ENCODE measurements around the gene RIMBP2.

The RIMBP2 gene

DNA sequence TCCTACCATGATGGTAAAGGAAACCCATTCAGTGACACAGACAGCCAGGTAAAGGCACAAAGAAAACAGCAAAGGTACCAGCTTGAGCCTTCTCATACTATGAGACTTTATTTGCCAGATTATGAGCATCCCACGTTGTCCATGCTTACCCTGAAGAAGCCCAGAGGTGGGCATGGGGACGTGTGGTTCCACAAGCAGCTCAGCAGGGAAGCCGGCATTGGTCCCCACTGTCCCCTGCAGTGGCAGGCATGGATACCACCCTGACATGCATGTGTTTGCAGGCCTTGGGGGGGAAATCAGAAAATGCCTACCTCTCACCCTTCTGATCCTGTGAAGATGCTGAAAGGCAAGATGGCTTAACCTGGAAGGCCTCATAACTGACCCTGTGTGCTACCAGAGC lies 195.3 kb downstream of the RIMBP2 start:
- TF ChIP-seq, protein P1, sequence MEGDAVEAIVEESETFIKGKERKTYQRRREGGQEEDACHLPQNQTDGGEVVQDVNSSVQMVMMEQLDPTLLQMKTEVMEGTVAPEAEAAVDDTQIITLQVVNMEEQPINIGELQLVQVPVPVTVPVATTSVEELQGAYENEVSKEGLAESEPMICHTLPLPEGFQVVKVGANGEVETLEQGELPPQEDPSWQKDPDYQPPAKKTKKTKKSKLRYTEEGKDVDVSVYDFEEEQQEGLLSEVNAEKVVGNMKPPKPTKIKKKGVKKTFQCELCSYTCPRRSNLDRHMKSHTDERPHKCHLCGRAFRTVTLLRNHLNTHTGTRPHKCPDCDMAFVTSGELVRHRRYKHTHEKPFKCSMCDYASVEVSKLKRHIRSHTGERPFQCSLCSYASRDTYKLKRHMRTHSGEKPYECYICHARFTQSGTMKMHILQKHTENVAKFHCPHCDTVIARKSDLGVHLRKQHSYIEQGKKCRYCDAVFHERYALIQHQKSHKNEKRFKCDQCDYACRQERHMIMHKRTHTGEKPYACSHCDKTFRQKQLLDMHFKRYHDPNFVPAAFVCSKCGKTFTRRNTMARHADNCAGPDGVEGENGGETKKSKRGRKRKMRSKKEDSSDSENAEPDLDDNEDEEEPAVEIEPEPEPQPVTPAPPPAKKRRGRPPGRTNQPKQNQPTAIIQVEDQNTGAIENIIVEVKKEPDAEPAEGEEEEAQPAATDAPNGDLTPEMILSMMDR (conservative IDR thresholded peaks at IDR 0.05; ENCODE audit: control insufficient read depth, insufficient read depth, low read depth, low read length) = no peak
- DNase-seq (ENCODE audit: low read depth) = no peak
- H3K4me3 ChIP-seq (ENCODE audit: control insufficient read depth, low read depth, low read length) = no peak overlapping the region

DNA sequence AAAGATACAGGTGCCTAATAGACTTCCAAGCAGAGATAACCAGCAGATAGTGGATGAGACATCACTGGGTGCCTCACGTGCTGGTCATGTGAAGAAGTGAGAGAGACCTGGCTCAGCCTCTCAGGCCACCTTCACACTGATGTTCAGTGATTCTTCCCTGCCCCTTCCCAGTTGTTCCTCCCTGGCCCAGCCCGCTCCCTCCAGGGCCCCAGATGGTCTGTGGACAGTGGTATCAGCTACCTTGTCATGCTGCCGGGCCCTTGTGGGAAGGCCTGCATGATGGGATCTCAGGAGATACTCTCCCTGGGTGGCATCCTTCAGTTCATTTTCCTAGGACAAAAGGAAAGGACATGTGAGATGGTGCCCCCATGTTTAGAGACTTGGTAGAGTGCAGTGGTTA lies 198.5 kb downstream of the RIMBP2 start:
- DNase-seq (ENCODE audit: low read depth) = no peak
- no peak overlapping the region for H3K4me3 ChIP-seq (ENCODE audit: control insufficient read depth, low read depth, low read length)
- TF ChIP-seq, protein P1 (conservative IDR thresholded peaks at IDR 0.05; ENCODE audit: control insufficient read depth, insufficient read depth, low read depth, low read length) = no peak

DNA sequence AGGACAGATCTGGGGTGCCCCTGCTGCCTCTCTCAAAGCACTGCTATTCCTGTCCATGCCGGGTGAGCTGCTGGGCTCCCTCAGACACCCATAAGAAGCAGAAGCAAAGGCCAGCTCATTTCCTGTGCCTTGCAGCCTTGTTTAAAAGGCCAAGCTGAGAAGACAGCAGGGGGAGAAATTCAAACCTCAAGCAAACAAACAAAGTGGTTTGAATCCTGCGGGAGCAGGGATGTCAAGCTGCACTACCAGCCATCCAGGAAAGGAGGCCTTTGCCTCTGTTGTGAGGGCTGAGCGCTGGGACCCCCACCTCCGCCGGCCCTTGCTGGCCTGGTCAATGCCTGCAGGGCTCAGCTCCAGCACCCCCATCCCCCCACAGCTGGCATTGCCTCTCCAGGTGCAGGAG lies 201.9 kb downstream of the RIMBP2 start:
- no peak for DNase-seq (ENCODE audit: low read depth)
- H3K4me3 ChIP-seq (ENCODE audit: control insufficient read depth, low read depth, low read length) = no peak overlapping the region
- TF ChIP-seq, protein P1 (conservative IDR thresholded peaks at IDR 0.05; ENCODE audit: control insufficient read depth, insufficient read depth, low read depth, low read length) = no peak

DNA sequence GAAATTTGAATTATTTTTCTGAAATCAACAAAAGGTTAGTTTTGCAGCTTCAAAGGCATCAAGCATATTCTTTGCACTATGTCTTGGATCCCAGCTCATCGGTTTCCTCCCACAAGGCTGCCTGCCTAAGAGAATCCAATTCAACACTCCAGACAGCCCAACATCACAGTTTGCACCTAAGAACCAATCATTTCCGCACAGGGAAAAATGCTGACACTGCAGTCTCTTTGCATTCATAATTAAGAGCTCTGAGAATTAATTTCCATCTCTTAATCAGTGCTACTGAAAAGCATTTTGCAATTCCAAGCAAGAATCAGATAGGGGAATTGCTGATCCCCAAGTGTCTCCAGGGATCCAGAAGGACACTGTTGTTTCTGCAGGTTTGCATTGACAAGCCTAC lies 202.5 kb downstream of the RIMBP2 start:
- TF ChIP-seq, protein P1 (conservative IDR thresholded peaks at IDR 0.05; ENCODE audit: control insufficient read depth, insufficient read depth, low read depth, low read length) = no peak
- DNase-seq (ENCODE audit: low read depth) = no peak
- H3K4me3 ChIP-seq (ENCODE audit: control insufficient read depth, low read depth, low read length) = no peak overlapping the region

DNA sequence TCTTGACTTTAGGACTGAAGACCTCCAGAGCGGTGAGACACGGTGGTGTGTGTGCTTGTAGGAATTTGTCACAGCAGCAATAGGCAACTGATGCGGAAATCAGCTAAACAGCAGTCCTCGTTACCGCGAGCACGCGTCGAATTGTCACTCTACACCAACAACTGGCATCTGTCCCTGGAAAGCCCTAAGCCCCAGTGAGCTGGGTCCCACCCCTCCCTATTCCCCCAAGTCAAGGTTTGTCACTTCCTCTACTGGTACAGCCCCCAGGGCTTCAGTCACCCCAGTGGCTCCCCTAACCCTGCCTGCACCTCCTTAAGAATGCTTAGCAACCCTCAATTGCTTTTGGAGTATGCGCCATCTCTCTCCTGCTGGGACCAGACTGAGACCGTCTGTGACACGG lies 204.8 kb downstream of the RIMBP2 start:
- no peak overlapping the region for H3K4me3 ChIP-seq (ENCODE audit: control insufficient read depth, low read depth, low read length)
- no peak for DNase-seq (ENCODE audit: low read depth)
- TF ChIP-seq, protein P1 (conservative IDR thresholded peaks at IDR 0.05; ENCODE audit: control insufficient read depth, insufficient read depth, low read depth, low read length) = no peak

DNA sequence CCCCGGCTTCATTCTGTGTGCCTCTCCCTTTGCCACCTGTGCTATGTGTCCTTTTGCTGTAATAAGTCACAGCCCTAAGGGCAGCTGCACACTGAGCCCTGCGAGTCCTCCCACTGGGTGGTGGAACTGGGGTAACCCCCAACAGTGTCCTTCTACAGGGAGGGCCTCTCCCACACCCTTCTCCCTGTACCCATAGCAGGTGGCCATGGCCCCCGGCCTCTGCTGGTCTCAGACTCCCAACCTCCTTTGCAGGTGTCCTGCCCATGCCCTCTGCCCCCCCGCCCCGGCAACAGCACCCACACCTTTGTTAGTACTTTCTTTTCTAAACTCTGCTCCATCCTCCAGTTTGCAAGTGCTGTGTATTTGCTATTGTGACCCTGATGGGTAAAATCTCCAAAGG lies 206.6 kb downstream of the RIMBP2 start:
- DNase-seq (ENCODE audit: low read depth) = no peak
- TF ChIP-seq, protein P1 (conservative IDR thresholded peaks at IDR 0.05; ENCODE audit: control insufficient read depth, insufficient read depth, low read depth, low read length) = no peak
- no peak overlapping the region for H3K4me3 ChIP-seq (ENCODE audit: control insufficient read depth, low read depth, low read length)

DNA sequence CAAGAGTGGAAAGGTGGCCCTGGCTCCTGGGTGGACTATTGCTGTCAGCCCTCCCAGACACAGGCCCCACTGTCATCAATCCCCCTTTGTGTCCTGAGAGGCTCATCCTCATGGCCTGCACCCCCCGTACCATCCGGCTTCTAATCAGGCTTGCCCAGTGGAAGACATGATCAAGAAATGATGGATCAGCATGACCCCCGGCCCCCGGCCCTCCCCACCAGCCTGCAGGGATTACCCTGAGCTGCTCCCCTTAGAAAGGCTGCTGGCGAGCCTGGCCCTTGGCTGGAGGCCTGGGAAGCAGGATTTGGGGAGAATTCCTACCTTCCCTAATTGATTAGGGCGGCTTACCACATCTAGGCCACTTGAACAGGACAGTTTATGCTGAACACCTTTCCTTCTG lies 207.3 kb downstream of the RIMBP2 start:
- H3K4me3 ChIP-seq (ENCODE audit: control insufficient read depth, low read depth, low read length) = no peak overlapping the region
- TF ChIP-seq, protein P1 (conservative IDR thresholded peaks at IDR 0.05; ENCODE audit: control insufficient read depth, insufficient read depth, low read depth, low read length) = no peak
- DNase-seq (ENCODE audit: low read depth) = no peak

All from fibroblast of mammary gland (primary cell).